ENCODE results near the gene CMSS1. TPM values are rescaled to one million over a fixed set of nuclear protein-coding genes. Genes with fewer than 3 reads are reported as not detected.

Gene CMSS1
- total RNA-seq, 1 experiment from 2014 or later = 50.7 TPM

DNA sequence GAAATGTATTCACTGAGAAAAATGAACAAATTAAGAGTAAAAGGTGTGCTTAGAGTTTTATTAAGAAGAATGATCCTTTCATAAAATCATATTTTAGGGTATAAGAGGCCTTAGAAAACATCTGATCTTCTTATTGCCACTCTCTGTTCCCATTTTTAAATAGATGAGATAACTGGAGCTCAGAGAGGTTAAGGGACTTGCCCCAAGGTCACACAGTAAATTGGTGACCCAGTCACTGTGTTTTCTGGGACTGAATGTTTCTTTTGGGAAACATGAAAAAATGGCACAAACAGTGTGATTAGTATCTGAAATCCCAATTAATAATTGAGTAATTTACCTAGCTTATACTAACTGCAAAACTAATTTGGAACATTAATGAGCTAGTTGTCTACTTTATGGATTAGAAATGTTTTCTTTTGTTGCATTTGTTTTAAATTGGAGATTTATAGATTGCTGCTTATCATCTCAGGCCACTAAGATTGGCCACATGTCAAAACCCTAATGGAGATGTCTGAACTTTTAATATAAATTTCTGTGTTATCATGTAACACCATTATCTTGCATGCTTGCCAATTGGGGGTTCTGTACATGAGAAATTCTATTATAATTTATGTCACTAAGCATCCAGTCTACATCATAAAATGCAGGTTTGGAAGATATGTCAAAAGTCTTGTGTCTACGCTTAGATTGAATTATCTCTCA lies 64.9 kb downstream of the CMSS1 start:
- DNase-seq (ENCODE audit: low read depth, low spot score) = no peak
- in situ Hi-C loops (cut with HindIII; ENCODE audit: low pct_unique_long_range_greater_than_20kb, low sequenced_read_pairs) = no loop called here

DNA sequence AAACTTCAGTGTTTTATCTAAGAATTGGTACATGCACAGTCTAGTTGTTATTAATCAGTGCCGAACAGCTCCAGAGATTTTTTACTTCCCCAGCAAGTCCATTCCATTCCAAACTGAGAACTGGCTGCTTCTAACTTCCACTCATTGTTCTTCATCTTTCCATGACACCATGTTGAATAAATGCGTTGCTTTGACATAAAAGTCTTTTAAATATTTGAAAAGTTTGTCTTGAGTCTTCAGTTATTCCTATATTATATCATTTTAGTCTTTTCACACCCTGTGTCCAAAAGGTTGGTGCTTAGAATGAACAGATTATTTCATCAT lies 65.4 kb downstream of the CMSS1 start:
- DNase-seq (ENCODE audit: low read depth, low spot score) = no peak
- in situ Hi-C loops (cut with HindIII; ENCODE audit: low pct_unique_long_range_greater_than_20kb, low sequenced_read_pairs) = no loop called here

DNA sequence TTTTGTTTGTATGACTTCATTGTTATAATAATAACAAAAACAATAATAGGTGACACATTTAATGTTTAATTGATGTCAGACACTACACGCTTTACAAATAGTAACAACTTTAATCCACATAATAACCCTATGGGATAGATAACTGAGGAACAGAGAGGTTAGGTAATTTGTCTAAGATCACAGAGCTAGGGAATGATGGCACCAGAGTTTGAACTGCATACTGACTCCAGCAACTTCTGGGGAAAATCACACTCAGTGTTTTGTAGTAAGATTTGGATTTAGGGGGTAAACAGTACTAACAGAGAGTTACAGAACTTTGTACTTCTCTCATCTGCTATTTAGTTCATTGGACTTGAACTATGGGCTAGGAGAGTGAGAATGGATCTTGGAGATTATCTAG lies 66.0 kb downstream of the CMSS1 start:
- no peak for DNase-seq (ENCODE audit: low read depth, low spot score)
- in situ Hi-C loops (cut with HindIII; ENCODE audit: low pct_unique_long_range_greater_than_20kb, low sequenced_read_pairs) = no loop called here

DNA sequence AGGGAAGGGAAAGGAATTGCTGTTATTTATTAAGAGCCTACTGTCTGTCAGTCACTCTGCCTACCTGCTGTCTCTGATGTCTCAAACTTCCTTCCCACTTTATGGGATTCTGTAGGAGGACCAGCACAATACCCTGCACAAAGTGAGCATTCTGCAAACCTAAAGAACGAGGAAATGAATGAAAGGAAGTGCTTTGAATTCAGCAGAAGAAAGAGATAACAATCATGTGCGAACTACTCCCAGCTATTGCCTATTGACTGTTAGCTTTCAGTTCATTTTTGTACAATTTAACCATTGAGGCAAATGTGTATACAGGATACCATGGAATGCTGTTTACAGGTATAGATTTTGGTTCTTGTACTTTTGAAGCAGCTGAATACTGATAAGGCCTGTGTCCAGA lies 66.8 kb downstream of the CMSS1 start:
- peak; percentile 21 for DNase-seq (ENCODE audit: low read depth, low spot score)
- in situ Hi-C loops (cut with HindIII; ENCODE audit: low pct_unique_long_range_greater_than_20kb, low sequenced_read_pairs) = no loop called here

DNA sequence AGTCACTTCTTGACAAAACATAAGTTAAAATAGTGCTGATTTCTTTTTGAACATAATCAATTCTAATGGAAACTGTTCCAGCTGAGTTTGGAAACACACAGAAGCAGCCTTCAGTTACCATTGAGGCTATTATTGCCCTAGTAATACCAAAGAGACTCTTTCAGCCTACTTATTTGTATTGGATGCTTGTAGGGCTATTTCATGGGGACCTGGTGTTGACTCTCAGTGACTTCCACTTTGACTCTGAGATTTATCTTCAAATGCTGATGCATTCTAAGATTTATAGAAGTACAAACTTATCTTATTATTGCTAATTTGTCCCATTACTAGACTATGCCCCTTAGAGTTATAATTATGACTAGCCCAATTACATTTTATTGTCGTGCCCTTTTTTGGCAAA lies 67.4 kb downstream of the CMSS1 start:
- in situ Hi-C loops (cut with HindIII; ENCODE audit: low pct_unique_long_range_greater_than_20kb, low sequenced_read_pairs) = no loop called here
- no peak for DNase-seq (ENCODE audit: low read depth, low spot score)

DNA sequence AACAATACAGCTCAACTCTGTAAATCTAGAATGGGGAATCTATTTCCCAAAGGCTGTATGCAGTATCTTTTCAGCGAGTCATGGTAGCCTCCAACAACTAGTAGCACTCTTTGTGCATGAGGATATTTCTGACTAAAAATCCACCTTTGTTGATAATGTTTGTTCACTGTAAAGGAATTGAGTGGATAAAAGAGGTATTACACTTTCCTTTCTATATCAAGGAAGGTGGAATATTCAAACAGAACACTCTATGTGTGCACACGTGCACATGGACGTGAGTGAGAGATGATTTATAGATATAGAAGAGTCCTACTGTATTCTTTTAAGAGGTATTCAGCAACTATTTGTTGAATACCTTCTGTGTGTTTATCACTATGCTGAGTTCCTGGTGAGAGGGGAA lies 68.2 kb downstream of the CMSS1 start:
- no peak for DNase-seq (ENCODE audit: low read depth, low spot score)
- in situ Hi-C loops (cut with HindIII; ENCODE audit: low pct_unique_long_range_greater_than_20kb, low sequenced_read_pairs) = no loop called here

DNA sequence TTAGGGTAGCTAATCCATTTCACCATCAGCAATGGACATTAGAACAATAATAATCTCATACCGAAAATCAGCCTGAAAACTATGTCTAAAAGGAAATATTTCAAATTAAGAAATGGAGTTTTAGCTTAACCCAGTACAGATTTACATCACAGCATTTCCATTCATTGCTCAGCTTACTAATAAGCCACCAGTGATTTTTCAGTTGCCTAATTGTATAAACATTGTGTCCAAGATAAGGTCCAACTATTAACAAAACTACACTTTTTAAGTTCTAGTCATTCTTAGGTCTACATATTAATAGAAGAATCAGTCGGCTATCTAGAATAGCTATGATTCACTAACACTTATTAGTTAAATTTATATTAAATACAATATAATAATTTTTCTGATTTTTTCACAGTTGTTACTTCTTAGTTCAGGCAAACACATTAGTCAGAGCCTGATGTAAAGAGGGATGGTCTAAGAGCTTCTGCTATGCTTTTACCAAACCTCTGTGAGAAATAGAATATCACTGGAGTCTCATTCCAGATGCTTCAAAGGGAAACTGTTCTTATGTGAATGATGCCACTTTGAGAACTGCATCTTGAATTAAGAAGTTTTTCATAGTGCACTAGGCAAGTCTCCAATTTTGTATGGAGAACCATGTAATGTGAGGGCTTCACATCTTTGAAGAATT lies 74.1 kb downstream of the CMSS1 start:
- no peak for DNase-seq (ENCODE audit: low read depth, low spot score)
- in situ Hi-C loops (cut with HindIII; ENCODE audit: low pct_unique_long_range_greater_than_20kb, low sequenced_read_pairs) = no loop called here

DNA sequence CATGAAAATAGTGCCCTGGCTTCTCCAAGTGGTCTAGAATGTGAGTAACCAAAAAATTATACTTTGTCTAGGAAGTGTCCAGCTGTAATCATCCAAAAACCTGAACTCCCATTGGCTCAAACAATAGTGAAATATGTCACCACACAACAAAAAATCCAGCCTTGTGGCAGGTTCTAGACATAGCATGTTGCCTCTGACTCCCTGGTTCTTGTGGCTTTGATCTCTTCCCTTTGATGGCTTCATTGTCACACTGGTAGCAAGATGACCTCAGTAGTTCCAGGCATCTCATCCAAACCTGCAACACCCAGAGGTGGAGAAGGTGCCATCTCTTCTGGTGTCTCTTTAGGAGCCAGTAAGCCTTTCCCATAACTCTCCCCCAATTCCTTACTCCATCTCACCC lies 74.7 kb downstream of the CMSS1 start:
- in situ Hi-C loops (cut with HindIII; ENCODE audit: low pct_unique_long_range_greater_than_20kb, low sequenced_read_pairs) = no loop called here
- no peak for DNase-seq (ENCODE audit: low read depth, low spot score)

DNA sequence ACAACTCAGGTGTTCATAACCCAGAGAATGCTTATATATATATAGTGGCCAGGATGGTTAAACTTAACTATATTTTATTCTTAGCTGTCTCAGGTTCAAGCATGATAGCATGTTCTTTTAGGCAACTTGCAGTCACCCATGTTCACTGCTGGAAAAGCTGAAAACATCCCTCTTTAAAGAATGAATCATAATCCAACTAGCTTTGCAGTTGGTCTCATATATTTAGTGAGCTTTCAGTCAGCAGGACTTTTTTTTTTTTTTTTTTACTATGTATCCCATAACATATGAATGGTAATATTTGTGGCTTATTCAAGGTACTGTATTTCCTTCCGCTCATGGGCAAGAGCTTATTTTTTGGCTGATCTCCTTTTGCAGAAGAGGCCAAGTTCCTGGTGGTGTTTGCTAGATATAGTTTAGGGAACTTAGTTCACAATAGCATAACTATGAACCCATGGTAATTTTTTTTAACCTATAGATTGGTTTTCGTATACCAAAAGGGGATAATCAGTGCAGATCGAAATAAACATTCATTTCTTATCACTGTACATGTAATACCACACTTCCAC lies 77.6 kb downstream of the CMSS1 start:
- DNase-seq (ENCODE audit: low read depth, low spot score) = no peak
- in situ Hi-C loops (cut with HindIII; ENCODE audit: low pct_unique_long_range_greater_than_20kb, low sequenced_read_pairs) = no loop called here

DNA sequence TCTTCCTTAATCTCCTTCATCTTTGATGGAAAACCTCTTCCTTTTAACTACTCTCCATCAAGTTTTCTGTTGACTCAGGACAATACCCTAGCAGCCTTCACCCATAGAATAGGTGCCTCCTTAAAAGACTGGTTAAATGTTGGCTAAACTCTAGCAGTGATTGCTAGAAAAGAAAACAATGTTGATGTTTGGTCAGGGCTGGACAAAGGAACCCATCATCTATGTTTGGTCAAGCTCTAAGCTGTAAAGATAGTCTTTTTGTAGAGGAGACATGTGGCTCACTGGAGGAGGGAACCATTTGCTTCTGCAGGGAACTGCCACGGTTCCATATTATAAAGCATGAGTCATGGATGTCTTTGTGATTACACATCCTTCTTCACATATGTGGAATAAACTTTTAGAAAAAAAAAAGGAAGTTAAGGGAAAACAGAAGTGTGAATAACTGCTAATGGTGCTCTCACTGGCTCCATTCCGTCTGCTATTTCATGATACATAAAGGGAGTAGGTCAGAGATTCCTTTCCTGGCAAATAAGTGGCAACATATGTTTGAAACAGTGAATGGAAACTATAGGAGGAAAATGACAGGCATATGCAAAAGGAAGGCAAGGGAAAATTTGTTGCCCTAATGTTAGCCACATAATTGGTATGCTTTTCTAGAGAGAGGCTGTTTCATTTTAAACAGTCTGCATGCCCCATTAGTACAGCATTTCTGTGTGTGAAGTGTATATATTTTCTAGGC lies 78.2 kb downstream of the CMSS1 start:
- no peak for DNase-seq (ENCODE audit: low read depth, low spot score)
- in situ Hi-C loops (cut with HindIII; ENCODE audit: low pct_unique_long_range_greater_than_20kb, low sequenced_read_pairs) = no loop called here

DNA sequence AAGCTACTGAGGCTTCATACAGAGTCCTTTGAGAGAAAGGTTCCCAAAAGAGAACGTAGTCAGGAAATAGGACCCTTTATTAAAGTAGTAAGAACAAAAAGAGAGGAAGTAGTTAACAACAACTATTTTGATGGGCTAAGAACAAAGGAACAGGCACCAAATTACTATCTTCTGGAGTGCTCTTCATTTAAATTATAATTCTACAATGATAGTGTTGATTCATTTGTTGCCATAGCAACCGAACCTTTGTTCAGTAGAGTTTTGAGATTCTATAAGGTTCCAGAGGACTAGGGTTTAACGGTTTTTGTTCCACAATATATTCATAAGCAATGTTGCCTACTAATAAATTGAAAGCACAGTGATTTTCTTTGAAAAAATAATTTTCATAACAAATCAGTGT lies 78.8 kb downstream of the CMSS1 start:
- no peak for DNase-seq (ENCODE audit: low read depth, low spot score)
- in situ Hi-C loops (cut with HindIII; ENCODE audit: low pct_unique_long_range_greater_than_20kb, low sequenced_read_pairs) = no loop called here

DNA sequence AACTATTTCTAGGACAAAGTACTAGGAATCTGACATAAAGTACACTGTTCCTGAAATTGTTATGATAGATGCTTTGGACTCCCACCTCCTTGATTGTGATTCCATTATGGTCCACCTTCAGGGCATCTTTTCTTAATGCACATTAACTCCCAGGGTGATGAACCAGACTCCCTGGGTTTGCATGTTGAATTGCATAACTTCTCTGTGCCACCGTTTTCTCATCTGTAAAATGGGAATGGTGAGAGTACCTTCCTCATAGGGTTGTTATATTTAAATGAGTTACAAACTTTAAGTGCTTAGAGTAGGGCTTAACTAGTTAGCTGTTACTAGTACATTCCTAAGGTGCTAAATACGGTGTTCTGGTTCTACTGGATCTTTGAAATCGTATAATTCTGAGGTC lies 81.9 kb downstream of the CMSS1 start:
- in situ Hi-C loops (cut with HindIII; ENCODE audit: low pct_unique_long_range_greater_than_20kb, low sequenced_read_pairs) = no loop called here
- no peak for DNase-seq (ENCODE audit: low read depth, low spot score)

DNA sequence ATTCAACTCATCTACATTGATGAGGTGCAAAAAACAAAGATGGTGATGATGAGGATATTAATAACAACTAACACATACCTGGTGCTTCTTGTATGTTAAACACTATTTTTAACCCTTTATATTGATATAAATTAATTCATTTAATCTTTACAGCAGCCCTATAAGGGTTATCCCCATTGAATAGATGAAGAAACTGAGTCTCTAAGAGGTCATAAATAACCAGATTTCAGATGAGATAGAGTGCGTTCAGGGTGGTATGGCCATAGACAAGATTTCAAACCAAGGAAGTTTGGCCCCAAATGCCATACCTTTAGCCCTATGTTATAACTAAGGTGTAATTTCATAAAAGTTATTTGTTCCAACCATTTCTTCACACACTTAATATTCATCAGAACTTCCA lies 82.6 kb downstream of the CMSS1 start:
- no peak for DNase-seq (ENCODE audit: low read depth, low spot score)
- in situ Hi-C loops (cut with HindIII; ENCODE audit: low pct_unique_long_range_greater_than_20kb, low sequenced_read_pairs) = no loop called here

DNA sequence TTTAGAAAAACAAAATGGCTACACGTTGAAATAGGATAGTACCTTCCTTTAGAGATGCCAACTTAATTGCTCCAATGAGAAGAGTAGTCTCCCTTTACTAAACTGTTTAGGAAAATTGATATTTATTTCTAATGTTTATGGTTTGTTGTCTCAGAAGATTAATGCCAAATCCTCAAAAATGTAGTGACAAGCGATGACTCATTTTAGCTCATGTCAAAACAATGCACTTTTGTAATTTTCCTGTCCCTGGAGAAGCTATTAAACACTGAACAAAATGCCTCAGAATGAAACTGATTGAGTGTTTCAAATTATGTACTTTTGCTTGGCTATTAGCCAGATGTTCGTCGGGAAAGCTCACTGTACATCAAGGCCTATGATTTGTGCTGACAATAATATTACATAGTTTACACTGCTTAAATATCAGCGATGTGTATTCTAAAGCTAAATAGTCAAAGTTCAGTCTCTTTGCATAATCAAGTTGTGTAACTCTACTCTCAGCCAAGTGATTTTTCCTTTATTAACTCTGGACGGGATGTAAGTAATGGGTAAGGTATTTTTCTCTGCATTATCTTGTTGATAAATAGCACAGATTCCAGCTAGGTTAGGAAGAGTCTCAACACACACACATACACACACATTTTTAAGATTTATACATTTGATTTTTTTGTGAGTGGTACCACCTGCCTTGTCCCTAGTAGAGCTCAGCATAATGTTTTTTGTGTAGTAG lies 83.7 kb downstream of the CMSS1 start:
- peak; percentile 70 for DNase-seq (ENCODE audit: low read depth, low spot score)
- in situ Hi-C loops (cut with HindIII; ENCODE audit: low pct_unique_long_range_greater_than_20kb, low sequenced_read_pairs) = no loop called here

DNA sequence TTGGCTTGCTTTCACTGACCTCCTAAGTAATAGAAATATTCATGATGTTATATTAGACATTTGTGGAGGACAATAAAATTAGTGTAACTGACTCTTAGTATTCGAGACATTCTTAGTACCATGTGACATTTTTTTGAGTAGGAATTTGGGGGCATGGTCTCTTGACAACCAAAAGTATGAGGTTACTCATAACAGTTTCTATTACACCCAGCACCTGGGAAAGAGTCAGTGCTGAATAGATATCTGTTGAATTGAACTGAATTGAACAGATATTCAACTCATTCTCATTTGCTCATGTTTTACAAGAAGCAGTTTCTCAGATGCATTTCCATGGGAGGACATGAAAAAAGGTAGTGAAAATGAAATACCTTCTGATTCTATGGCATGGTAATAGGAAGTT lies 84.4 kb downstream of the CMSS1 start:
- DNase-seq (ENCODE audit: low read depth, low spot score) = no peak
- in situ Hi-C loops (cut with HindIII; ENCODE audit: low pct_unique_long_range_greater_than_20kb, low sequenced_read_pairs) = no loop called here

DNA sequence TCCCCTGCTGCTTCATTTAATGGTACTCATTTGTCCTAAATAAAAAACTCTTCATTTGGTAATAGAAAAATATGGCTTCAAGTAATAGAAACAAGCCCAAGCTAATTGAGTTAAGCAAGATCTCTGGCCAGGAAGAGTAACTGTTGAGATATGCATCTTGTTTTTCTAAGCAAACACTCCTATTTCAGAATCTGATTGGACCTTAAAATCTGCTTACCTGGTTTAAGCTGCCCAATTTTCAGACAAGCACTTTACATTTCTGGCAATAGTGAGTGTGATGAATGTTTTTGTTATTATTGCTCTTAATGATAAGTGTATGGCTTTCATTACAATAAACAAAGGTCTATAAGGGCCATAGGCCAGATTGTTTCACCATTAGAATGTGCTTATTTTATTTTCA lies 86.2 kb downstream of the CMSS1 start:
- DNase-seq (ENCODE audit: low read depth, low spot score) = no peak
- in situ Hi-C loops (cut with HindIII; ENCODE audit: low pct_unique_long_range_greater_than_20kb, low sequenced_read_pairs) = no loop called here

DNA sequence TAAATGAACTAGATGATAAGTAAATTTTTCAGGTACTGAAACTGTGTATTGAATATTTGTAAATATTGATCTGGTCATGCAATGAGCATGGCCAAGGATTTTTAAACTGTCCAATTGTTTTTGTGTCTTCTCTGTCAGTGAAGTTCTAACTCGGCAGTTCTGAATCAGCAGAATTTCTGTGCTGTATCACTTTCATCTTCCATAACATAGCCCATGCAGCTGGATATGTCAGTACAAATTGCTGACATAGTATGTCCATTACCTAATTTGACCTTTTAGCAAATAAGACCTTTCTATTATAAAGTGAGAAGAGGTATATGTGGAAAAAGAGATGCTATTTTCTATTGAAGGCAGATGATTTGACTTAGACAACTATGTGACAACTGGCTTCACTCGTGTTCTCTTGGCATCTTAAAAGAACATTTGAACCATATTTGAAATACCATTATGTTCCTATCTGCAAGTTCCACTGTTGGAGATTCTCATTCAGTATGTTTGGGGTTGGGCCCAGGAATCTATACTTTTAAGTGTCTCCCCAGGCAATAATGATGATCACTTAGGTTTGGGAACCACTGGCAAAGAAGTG lies 90.4 kb downstream of the CMSS1 start:
- in situ Hi-C loops (cut with HindIII; ENCODE audit: low pct_unique_long_range_greater_than_20kb, low sequenced_read_pairs) = no loop called here
- DNase-seq (ENCODE audit: low read depth, low spot score) = no peak
